ENCODE results near the gene KDM5D. TPM values are rescaled to one million over a fixed set of nuclear protein-coding genes. Genes with fewer than 3 reads are reported as not detected.

The KDM5D gene
- not detected in 3 replicates for total RNA-seq
- long read RNA-seq: 0 reads

GRCh38 chrY:19744381-19745378, at the start of gene KDM5D:
TSS of gene KDM5D (minus strand) at chrY:19744726. CDS start at chrY:19744534, 192 bp downstream.
- no peak within 1 kb of the TSS for H3K4me3 Mint-ChIP-seq (ENCODE audit: unreplicated experiment)
- no peaks in the 10 kb centered on the region for H3K27me3 Mint-ChIP-seq (ENCODE audit: low read depth)
- no peak for DNase-seq (ENCODE audit: low spot score)

GRCh38 chrY:19768375-19768774, 23.8 kb upstream of the KDM5D start:
- Mint-ChIP-seq H3K36me3 (ENCODE audit: low read depth) (no peaks in the 10 kb centered on the region), H3K27me3 (ENCODE audit: low read depth) (no peaks in the 10 kb centered on the region), H3K9me3 (ENCODE audit: low read depth) (no peaks in the 10 kb centered on the region), H3K27ac (ENCODE audit: unreplicated experiment) (no peak overlapping the region), H3K4me3 (ENCODE audit: unreplicated experiment) (no peak overlapping the region), H3K4me1 (ENCODE audit: low read depth) (no peaks in the 10 kb centered on the region)
- DNase-seq (ENCODE audit: low spot score): no peak
- no peak for TF ChIP-seq CTCF (IDR thresholded peaks at IDR 0.05)

More at GRCh38 chrY:19744381-19745378, at the start of gene KDM5D:
- Mint-ChIP-seq H3K4me1 (ENCODE audit: low read depth) (no peaks in the 10 kb centered on the region), H3K9me3 (ENCODE audit: low read depth) (no peaks in the 10 kb centered on the region), H3K27ac (ENCODE audit: unreplicated experiment) (no peak within 1 kb of the TSS), H3K36me3 (ENCODE audit: low read depth) (no peaks in the 10 kb centered on the region)
- no peak for TF ChIP-seq CTCF (IDR thresholded peaks at IDR 0.05)

- H3K36me3 Mint-ChIP-seq (ENCODE audit: low read depth): no peaks in the 10 kb centered on the region
- no peaks in the 10 kb centered on the region for H3K27me3 Mint-ChIP-seq (ENCODE audit: low read depth)
- no peaks in the 10 kb centered on the region for H3K9me3 Mint-ChIP-seq (ENCODE audit: low read depth)
- DNase-seq (ENCODE audit: low spot score): no peak
- no peaks in the 10 kb centered on the region for H3K4me1 Mint-ChIP-seq (ENCODE audit: low read depth)
- no peak overlapping the region for H3K27ac Mint-ChIP-seq (ENCODE audit: unreplicated experiment)
- no peak overlapping the region for H3K4me3 Mint-ChIP-seq (ENCODE audit: unreplicated experiment)
- TF ChIP-seq CTCF (IDR thresholded peaks at IDR 0.05): no peak
These were observed 1.2 kb downstream of the KDM5D start for GRCh38 chrY:19743331-19743730.

GRCh38 chrY:19742153-19742552, 2.4 kb downstream of the KDM5D start:
- Mint-ChIP-seq H3K9me3 (ENCODE audit: low read depth) (no peaks in the 10 kb centered on the region), H3K4me1 (ENCODE audit: low read depth) (no peaks in the 10 kb centered on the region), H3K27ac (ENCODE audit: unreplicated experiment) (no peak overlapping the region), H3K36me3 (ENCODE audit: low read depth) (no peaks in the 10 kb centered on the region), H3K4me3 (ENCODE audit: unreplicated experiment) (no peak overlapping the region), H3K27me3 (ENCODE audit: low read depth) (no peaks in the 10 kb centered on the region)
- no peak for DNase-seq (ENCODE audit: low spot score)
- no peak for TF ChIP-seq CTCF (IDR thresholded peaks at IDR 0.05)

- Mint-ChIP-seq H3K36me3 (ENCODE audit: low read depth) (no peaks in the 10 kb centered on the region), H3K27ac (ENCODE audit: unreplicated experiment) (no peak overlapping the region), H3K4me1 (ENCODE audit: low read depth) (no peaks in the 10 kb centered on the region), H3K9me3 (ENCODE audit: low read depth) (no peaks in the 10 kb centered on the region), H3K4me3 (ENCODE audit: unreplicated experiment) (no peak overlapping the region), H3K27me3 (ENCODE audit: low read depth) (no peaks in the 10 kb centered on the region)
- no peak for DNase-seq (ENCODE audit: low spot score)
- no peak for TF ChIP-seq CTCF (IDR thresholded peaks at IDR 0.05)
These were observed 10.1 kb downstream of the KDM5D start for GRCh38 chrY:19734425-19734824.

Measured in chondrocyte (in vitro differentiated cells).